HepG2 (cell line): Measurements from ENCODE around the gene DPP8. TPM values are rescaled to one million over a fixed set of nuclear protein-coding genes. Genes with fewer than 3 reads are reported as not detected.

Experiments used
- ATAC-seq: fragments of 200-7000 bp; cut with Tn5 transposase; 3 replicates; pipeline ENCODE4 v1.9.1; 2020; ENCODE audit warnings: mild to moderate bottlenecking, moderate library complexity
- BruUV-seq: library from RNA; stranded (reverse); fragments of 400-500 nt; replicated peaks from 2 replicates; lab custom pipeline; 2021; lab: Mats Ljungman, UMichigan
- CTCF ChIA-PET: fragments of 300-600 bp; formaldehyde crosslinking; extraction: SDS; loops from one replicate; lab custom pipeline; 2021; ENCODE audit warnings: low total read pairs, inconsistent platforms, low intra/inter-chr PET ratio; lab: Yijun Ruan, JAX
- POLR2A ChIA-PET: fragments of 350-600 bp; sonication (Branson Sonifier 250); formaldehyde crosslinking; loops from one replicate; lab custom pipeline; 2020; ENCODE audit warnings: antibody characterized with exemption, inconsistent platforms; lab: Yijun Ruan, JAX
- DNase-seq: peaks from one replicate; pipeline ENCODE4 v3.0.0-alpha.2; 2015; ENCODE audit warnings: low spot score
- FAIRE-seq: peaks from 3 replicates; lab custom pipeline; 2011; peaks lifted over from hg19 to GRCh38; lab: Jason Lieb, UNC
- H2AFZ ChIP-seq: one replicate; pipeline ENCODE4 v1.6.1; 2011; ENCODE audit warnings: low read length, inconsistent platforms
- H3K27ac ChIP-seq: fragments of 300-600 bp; 3 replicates; pipeline ENCODE4 v1.8.0; 2011; ENCODE audit warnings: mixed run types, mild to moderate bottlenecking, mixed read lengths, low read length, inconsistent platforms; ENCODE audit not compliant: insufficient read depth; ENCODE audit errors: extremely low read length
- H3K27me3 ChIP-seq, 2 experiments: fragments of 200-600 bp in 1 of 2; 2 replicates in 1 of 2; 3 replicates in 1 of 2; pipeline versions ENCODE4 v1.6.0 to v1.8.0; 2011; ENCODE audit warnings: low read length in 2 of 2, mild to moderate bottlenecking in 2 of 2, moderate library complexity in 2 of 2, inconsistent platforms in 1 of 2; ENCODE audit not compliant: insufficient read depth in 2 of 2, control insufficient read depth in 1 of 2
- H3K36me3 ChIP-seq, 2 experiments: fragments of 200-600 bp in 1 of 2; replicated peaks in 1 of 2; 2 replicates in 1 of 2; 3 replicates in 1 of 2; pipeline versions ENCODE4 v1.5.1 to v1.8.0; 2011; ENCODE audit warnings: low read length in 2 of 2, inconsistent platforms in 1 of 2; ENCODE audit not compliant: insufficient read depth in 2 of 2, control insufficient read depth in 1 of 2
- H3K4me1 ChIP-seq: 2 replicates; pipeline ENCODE4 v1.5.1; 2012; ENCODE audit warnings: low read length, inconsistent platforms; ENCODE audit not compliant: insufficient read depth
- H3K4me2 ChIP-seq: 2 replicates; pipeline ENCODE4 v1.6.0; 2011; ENCODE audit warnings: low read depth, low read length, inconsistent platforms
- H3K4me3 ChIP-seq, 3 experiments: fragments of 200-600 bp in 1 of 3; sonication (generic), shearing (Covaris generic) in 1 of 3; replicated peaks in 1 of 3; 2 replicates each; pipeline ENCODE4 v1.5.1; 2011 to 2016; ENCODE audit warnings: low read length in 3 of 3, inconsistent platforms in 2 of 3, low read depth in 2 of 3, mild to moderate bottlenecking in 2 of 3, control low read depth in 1 of 3, mixed read lengths in 1 of 3; ENCODE audit not compliant: insufficient read depth in 1 of 3
- H3K79me2 ChIP-seq: one replicate; pipeline ENCODE4 v1.6.1; 2011; ENCODE audit warnings: low read length, inconsistent platforms; ENCODE audit not compliant: insufficient read depth
- H3K9ac ChIP-seq: 2 replicates; pipeline ENCODE4 v1.6.0; 2011; ENCODE audit warnings: mild to moderate bottlenecking, low read depth, low read length, inconsistent platforms; ENCODE audit not compliant: insufficient read depth
- H3K9me3 ChIP-seq: 2 replicates; pipeline ENCODE4 v1.5.1; 2012; ENCODE audit warnings: mild to moderate bottlenecking, low read length
- H4K20me1 ChIP-seq: 2 replicates; pipeline ENCODE4 v1.6.0; 2011; ENCODE audit warnings: inconsistent platforms, mild to moderate bottlenecking, low read length, moderate library complexity; ENCODE audit not compliant: insufficient read depth
- ARNTL ChIP-seq: sonication (generic); formaldehyde crosslinking; IDR thresholded peaks from 2 replicates; pipeline ENCODE4 v1.4.0; 2020; ENCODE audit warnings: mild to moderate bottlenecking, missing genetic modification reagents
- CREB1 ChIP-seq, 2 experiments: fragments of 450-650 bp in 1 of 2; IDR thresholded peaks; 2 replicates each; pipeline ENCODE4 v1.6.1; 2016 to 2017; ENCODE audit warnings: control low read depth in 1 of 2, mild to moderate bottlenecking in 1 of 2, missing compliant biosample characterization in 1 of 2, missing genetic modification characterization in 1 of 2
- NFRKB ChIP-seq: fragments of 450-650 bp; IDR thresholded peaks from 2 replicates; pipeline ENCODE4 v1.6.1; 2017
- NRL ChIP-seq: sonication (generic); formaldehyde crosslinking; IDR thresholded peaks from 2 replicates; pipeline ENCODE4 v1.5.0; 2020; ENCODE audit warnings: missing genetic modification reagents, mild to moderate bottlenecking, moderate library complexity, borderline replicate concordance
- ZBTB7B ChIP-seq: sonication (generic); formaldehyde crosslinking; IDR thresholded peaks from 2 replicates; pipeline ENCODE4 v1.4.0; 2020; ENCODE audit warnings: missing genetic modification reagents
- ZFP82 ChIP-seq: sonication (generic); formaldehyde crosslinking; IDR thresholded peaks from 2 replicates; pipeline ENCODE4 v1.5.1; 2020; ENCODE audit warnings: mild to moderate bottlenecking, missing genetic modification reagents, borderline replicate concordance
- ZKSCAN5 ChIP-seq: sonication (generic); formaldehyde crosslinking; IDR thresholded peaks from 2 replicates; pipeline ENCODE4 v1.5.1; 2020; ENCODE audit warnings: mild to moderate bottlenecking, missing genetic modification reagents
- in situ Hi-C: cut with HindIII; loops from 2 replicates; pipeline ENCODE4 v1.10.0; 2017; ENCODE audit warnings: low pct_unique_long_range_greater_than_20kb; ENCODE audit not compliant: extremely low pct_ligation_motif_present
- intact Hi-C: fragments of 100-400 bp; cut with micrococcal nuclease; formaldehyde crosslinking; loops from one replicate; pipeline ENCODE4 v1.10.0; 2022; ENCODE audit not compliant: unreplicated experiment
- polyA plus RNA-seq, 8 experiments: library from polyadenylated mRNA; depleted of rRNA in 3 of 8; stranded (reverse) in 7 of 8; unstranded in 1 of 8; fragments of >200 nt; fragmentation: Illumina TruSeq in 4 of 8; extraction: Trizol in 4 of 8; gene quantifications; 2 replicates each; pipeline versions ENCODE4 v1.2.1 to v1.2.3, GENCODE V29; 2011 to 2016; ENCODE audit warnings: low read depth in 4 of 8, missing spikeins in 1 of 8, mixed read lengths in 1 of 8; ENCODE audit not compliant: insufficient read depth in 1 of 8
- total RNA-seq, 5 experiments: library from RNA; depleted of rRNA; stranded (reverse); fragments of >200 nt; fragmentation: Illumina TruSeq; extraction: Trizol; gene quantifications; 2 replicates each; pipeline ENCODE4 v1.2.3, GENCODE V29; 2016; ENCODE audit warnings: low read depth in 1 of 5
- TF ChIP-seq, protein P1 (sequence below): sonication (generic); formaldehyde crosslinking; IDR thresholded peaks from 2 replicates; pipeline ENCODE4 v1.8.0; 2022; ENCODE audit warnings: mild to moderate bottlenecking, missing genetic modification reagents, moderate library complexity
- TF ChIP-seq, protein P2 (sequence below), 2 experiments: sonication (generic) in 1 of 2; formaldehyde crosslinking in 1 of 2; IDR thresholded peaks; 2 replicates each; pipeline versions ENCODE4 v1.4.0 to v1.6.1; 2016 to 2020; ENCODE audit warnings: borderline replicate concordance in 1 of 2, low read depth in 1 of 2, mild to moderate bottlenecking in 1 of 2, missing genetic modification reagents in 1 of 2

Gene DPP8
- total and polyA plus RNA-seq, 2 of the 13 experiments (the other 11 are each of a cell fraction or from before 2014, with no cell fraction given) = 18.0 to 26.3 TPM

DNA sequence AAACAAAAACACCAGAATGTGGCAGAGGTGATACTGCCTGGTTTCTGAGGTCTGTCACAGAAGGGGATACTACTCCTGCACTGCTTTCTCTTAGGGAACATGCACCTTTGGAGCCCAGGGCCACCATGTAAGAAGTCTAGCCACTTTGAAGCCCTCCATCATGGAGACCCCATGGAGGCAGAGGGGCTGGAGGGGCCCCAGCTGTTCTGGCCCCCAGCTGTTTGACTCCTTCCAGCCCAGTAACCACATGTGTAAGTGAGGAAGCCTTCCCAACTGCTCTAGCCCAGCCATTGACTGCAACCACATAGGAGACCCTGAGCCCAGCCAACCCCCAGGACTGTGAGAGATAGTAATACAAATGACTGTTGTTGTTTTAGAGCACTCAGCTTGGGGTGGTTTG lies 85.8 kb downstream of the DPP8 start:
- CTCF ChIA-PET = no interaction called here
- POLR2A ChIA-PET = no interaction called here
- intact Hi-C loops = no loop called here

More for the DNA sequence above, 85.8 kb downstream of the DPP8 start:
- no peak for DNase-seq
- no peak overlapping the region for H3K9ac ChIP-seq
- H3K36me3 ChIP-seq = no peaks in the 10 kb centered on the region
- peaks cover 0 to 14% of the 10 kb centered on the region in 2 experiments; a peak in 2 of 5 replicates for H3K27me3 ChIP-seq
- H2AFZ ChIP-seq = no peak overlapping the region
- no peak for FAIRE-seq
- H3K4me2 ChIP-seq = no peak overlapping the region
- no peaks in the 10 kb centered on the region for H4K20me1 ChIP-seq
- no TSS peak for BruUV-seq
- H3K4me1 ChIP-seq = no peaks in the 10 kb centered on the region
- H3K9me3 ChIP-seq = no peaks in the 10 kb centered on the region
- in situ Hi-C loops = no loop called here
- no peak overlapping the region for H3K27ac ChIP-seq
- TF ChIP-seq ZBTB7B (no peak), ZKSCAN5 (CRISPR knock-in tag) (no peak), NRL (CRISPR knock-in tag) (no peak), ZFP82 (CRISPR knock-in tag) (no peak), NFRKB (no peak), ARNTL (CRISPR knock-in tag) (no peak), CREB1 (IDR thresholded peaks at IDR 0.05) (no peak), CREB1 (CRISPR knock-in tag; IDR thresholded peaks at IDR 0.05) (no peak)
- TF ChIP-seq, protein P1, sequence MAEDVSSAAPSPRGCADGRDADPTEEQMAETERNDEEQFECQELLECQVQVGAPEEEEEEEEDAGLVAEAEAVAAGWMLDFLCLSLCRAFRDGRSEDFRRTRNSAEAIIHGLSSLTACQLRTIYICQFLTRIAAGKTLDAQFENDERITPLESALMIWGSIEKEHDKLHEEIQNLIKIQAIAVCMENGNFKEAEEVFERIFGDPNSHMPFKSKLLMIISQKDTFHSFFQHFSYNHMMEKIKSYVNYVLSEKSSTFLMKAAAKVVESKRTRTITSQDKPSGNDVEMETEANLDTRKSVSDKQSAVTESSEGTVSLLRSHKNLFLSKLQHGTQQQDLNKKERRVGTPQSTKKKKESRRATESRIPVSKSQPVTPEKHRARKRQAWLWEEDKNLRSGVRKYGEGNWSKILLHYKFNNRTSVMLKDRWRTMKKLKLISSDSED (CRISPR knock-in tag) = no peak
- TF ChIP-seq, protein P2, sequence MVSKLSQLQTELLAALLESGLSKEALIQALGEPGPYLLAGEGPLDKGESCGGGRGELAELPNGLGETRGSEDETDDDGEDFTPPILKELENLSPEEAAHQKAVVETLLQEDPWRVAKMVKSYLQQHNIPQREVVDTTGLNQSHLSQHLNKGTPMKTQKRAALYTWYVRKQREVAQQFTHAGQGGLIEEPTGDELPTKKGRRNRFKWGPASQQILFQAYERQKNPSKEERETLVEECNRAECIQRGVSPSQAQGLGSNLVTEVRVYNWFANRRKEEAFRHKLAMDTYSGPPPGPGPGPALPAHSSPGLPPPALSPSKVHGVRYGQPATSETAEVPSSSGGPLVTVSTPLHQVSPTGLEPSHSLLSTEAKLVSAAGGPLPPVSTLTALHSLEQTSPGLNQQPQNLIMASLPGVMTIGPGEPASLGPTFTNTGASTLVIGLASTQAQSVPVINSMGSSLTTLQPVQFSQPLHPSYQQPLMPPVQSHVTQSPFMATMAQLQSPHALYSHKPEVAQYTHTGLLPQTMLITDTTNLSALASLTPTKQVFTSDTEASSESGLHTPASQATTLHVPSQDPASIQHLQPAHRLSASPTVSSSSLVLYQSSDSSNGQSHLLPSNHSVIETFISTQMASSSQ (IDR thresholded peaks at IDR 0.05; ENCODE audit: low read depth) = no peak
- TF ChIP-seq, protein P2 (CRISPR knock-in tag; IDR thresholded peaks at IDR 0.05; ENCODE audit: borderline replicate concordance) = no peak
- no peaks in the 10 kb centered on the region for H3K79me2 ChIP-seq
- no peak for ATAC-seq
- no peak overlapping the region for H3K4me3 ChIP-seq
